ENCODE data around the gene CCL20. TPM values are rescaled to one million over a fixed set of nuclear protein-coding genes. Genes with fewer than 3 reads are reported as not detected.
A peak's percentile ranks its signal among the peaks of the same experiment; 100 is the strongest.

Gene CCL20
- total and polyA plus RNA-seq, 2 of the 13 experiments (the other 11 are each of a cell fraction or from before 2014, with no cell fraction given): 223 to 903 TPM

GRCh38 chr2:227821043-227821942, 7.7 kb downstream of the CCL20 start (continued):
- TF ChIP-seq PRDM10 (CRISPR knock-in tag; IDR thresholded peaks at IDR 0.05; ENCODE audit: low read depth): no peak
- TF ChIP-seq ZBTB38 (CRISPR knock-in tag; IDR thresholded peaks at IDR 0.05): peak; percentile 81; the same call in 1 of the 2 replicates
- TF ChIP-seq PPARG (CRISPR knock-in tag; conservative IDR thresholded peaks at IDR 0.05): peak; percentile 89
- no peak for TF ChIP-seq RBM22 (optimal IDR thresholded peaks at IDR 0.05; ENCODE audit: low read length)
- peak; percentile 91 for TF ChIP-seq HIVEP1 (CRISPR knock-in tag; IDR thresholded peaks at IDR 0.05)
- TF ChIP-seq ZNF788 (CRISPR knock-in tag; IDR thresholded peaks at IDR 0.05; ENCODE audit: borderline replicate concordance): peak; percentile 83; the same call in 1 of the 2 replicates
- TF ChIP-seq HNF1B (CRISPR knock-in tag; IDR thresholded peaks at IDR 0.05): peak; percentile 49; the same call in 1 of the 2 replicates
- peak; percentile 80; the same call in 1 of the 2 replicates for TF ChIP-seq ZBTB26 (CRISPR knock-in tag; IDR thresholded peaks at IDR 0.05; ENCODE audit: borderline replicate concordance)
- 0 out of 2 replicates have a peak, but pooled peaks have one; percentile 75 for TF ChIP-seq ZNF33A (CRISPR knock-in tag; IDR thresholded peaks at IDR 0.05; ENCODE audit: borderline replicate concordance)
- TF ChIP-seq PBX3 (CRISPR knock-in tag; IDR thresholded peaks at IDR 0.05; ENCODE audit: borderline replicate concordance): no peak
- peak; percentile 99 for TF ChIP-seq NCOR1 (IDR thresholded peaks at IDR 0.05; ENCODE audit: borderline replicate concordance, low read length)
- peak; percentile 98 for TF ChIP-seq ARID5B (CRISPR knock-in tag; IDR thresholded peaks at IDR 0.05)
- peak; percentile 83; the same call in 1 of the 2 replicates for TF ChIP-seq ZNF768 (CRISPR knock-in tag; IDR thresholded peaks at IDR 0.05)
- peak; percentile 87 for TF ChIP-seq RXRB (CRISPR knock-in tag; IDR thresholded peaks at IDR 0.05; ENCODE audit: borderline replicate concordance)
- TF ChIP-seq ZNF850 (CRISPR knock-in tag; conservative IDR thresholded peaks at IDR 0.05): 0 out of 2 replicates have a peak, but pooled peaks have one; percentile 71
